ENCODE data around the gene LIPJ.

LIPJ gene

DNA sequence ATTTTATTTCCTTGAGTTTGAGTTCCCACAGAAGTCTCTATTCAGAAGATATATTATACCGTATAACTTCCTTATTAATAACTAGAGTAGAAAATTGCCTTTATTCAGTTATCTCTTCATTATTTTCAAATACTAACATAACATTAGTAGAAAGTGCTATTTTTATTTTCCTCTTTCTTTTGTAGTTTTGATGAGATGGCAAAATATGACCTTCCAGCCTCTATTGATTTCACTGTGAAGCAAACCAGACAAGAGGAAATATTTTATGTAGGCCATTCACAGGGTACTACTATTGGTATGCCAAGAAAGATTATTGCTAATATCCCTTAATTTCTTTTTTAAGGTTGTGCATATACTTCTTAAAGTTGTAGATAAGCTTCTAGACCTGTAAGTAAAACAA, 7.9 kb downstream of the LIPJ start:
- DNase-seq (ENCODE audit: low spot score), result no peak

DNA sequence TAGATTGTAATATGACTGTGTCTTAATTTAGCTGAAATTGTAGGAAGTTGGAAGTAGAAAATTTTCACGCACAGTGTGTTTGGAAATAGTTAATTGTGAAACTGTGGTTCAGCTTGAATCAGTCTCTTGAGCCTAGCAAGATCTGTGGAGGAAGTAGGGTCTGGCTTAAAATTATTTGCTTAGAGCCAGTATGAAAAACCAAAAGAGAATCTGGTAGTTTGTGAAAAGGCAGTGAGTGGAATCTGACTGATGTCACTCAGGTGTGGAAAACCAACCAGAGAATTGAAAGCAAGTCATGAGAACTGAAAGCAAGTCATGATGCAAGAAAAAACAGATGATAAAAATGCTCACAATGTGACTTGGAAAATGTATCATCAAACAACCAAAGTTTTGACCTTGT, 11.5 kb downstream of the LIPJ start:
- DNase-seq (ENCODE audit: low spot score), result no peak

DNA sequence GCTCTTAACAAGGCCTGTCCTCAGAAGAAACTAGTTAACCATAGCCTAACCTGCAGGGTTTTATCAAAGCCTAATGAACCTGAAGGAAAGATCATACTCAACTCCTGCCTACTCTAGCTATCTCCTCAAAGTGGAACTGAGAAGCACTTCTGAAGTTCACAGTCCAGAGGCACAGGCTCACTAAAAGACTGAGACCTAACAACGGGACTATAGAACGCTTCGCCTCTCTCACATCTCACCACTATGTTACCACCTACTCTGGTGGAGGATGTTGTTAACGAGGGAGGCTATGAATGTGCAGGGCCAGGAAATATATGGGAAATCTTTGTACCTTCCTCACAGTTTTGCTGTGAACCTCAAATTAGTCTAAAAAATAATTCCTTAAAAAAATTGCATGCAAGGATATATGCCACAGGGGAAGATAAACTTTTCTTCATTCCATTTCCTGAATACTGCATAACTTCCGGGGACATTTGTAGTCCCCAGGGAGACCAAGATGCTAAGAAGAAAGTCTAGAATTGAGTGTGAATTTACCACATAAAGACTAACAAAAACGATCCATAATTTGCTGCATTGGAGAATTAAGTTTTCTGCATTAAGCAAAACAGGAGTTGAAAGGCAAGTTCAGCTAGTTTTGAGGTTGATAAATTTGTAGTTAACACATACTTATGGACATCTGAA, 21.6 kb downstream of the LIPJ start:
- no peak for DNase-seq (ENCODE audit: low spot score)

DNA sequence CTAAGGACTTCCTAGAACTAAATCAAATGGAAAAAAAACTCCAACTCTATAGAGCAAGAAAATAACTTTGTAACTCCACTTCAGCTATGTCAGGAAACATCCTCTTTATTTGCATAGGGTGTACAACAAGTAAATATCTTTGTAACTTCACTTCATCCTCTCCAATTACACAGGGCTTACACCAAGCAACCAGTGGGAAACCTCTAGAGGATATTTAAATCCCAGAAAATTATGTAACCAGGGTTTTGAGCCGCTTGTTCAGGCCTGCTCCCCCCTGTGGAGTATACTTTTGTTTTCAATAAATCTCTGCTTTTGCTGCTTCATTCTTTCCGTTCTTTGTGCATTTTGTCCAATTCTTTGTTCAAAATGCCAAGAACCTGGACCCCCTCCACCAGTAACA, 22.2 kb downstream of the LIPJ start:
- DNase-seq (ENCODE audit: low spot score), result no peak

DNA sequence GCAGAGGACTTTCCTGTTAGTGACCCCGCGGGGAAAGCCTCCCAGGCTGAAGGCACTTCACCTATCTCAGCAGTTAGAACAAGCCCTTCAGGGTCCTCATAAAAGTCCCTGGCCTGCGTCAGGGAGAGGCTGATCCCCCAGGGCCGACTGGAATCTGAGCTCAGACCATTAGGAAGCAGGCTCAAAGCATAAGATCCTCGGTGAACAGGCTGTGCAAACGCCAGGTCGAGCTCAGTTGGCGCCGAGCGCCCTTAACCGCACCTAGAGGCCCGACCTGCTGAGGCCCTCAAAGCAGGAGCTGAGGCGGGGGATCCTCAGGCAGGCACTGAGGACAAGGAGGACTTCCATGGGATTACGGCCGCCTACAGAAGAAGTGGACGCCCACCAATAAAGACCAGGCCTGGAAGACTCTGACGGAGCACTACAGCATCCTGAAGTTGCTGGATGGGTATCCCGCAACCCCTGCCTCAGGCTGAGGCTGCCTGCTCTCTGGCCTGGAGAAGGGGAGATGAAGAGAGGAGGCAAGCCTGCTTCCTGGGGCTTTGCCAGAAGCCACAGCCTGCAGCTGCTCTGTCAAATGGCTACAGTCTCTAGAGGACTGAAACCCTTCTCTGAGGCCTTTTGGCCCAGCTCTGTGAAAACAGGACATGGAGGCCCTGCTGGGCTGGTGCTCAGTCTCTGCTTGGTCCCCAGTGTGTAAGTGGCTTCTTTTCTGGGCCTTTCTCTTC, 29.9 kb downstream of the LIPJ start:
- peak; percentile 7 for DNase-seq (ENCODE audit: low spot score)

DNA sequence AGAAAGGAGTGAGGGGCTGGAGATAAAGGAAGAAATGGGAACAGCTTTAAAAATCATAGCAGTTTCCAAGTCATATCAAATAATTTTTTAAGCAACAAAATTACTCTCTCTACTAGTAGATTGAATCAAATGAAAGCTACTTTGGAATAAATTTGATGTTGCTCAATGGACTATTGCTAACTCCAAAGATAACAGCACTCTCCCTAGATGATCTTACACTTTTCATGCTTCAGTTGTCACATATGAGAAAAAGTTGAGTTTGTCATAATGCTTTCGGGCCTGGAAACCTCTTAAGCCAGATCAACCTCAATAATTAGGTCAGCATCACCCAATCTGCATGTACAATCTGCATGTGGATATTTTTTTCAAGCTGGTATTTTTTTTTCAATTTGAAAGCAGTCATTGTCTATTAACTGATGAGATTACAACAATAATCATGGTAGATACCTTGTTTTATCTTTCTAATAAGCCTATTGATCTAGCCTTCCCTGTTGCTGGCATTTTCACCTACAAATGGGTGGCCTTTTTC, 31.3 kb downstream of the LIPJ start:
- no peak for DNase-seq (ENCODE audit: low spot score)

DNA sequence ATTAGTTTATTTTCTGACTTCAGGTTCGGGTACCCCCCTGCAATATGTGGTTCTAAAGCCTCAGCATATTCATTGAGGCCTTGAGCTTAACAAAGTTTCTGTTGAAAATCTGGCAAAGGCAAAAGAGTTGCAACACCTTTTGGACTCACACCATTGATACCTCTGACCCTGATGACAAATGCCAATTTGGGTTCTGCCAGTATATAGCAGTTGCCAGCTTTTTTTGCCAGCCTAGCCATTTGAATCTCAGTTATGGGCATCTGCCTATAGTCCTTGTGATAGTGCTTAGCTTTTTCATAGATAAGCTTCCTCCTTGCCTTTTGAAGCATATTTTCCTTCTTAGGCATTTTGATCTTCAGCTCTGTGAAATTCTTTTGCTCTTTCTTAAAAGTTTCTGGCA, 31.9 kb downstream of the LIPJ start:
- DNase-seq (ENCODE audit: low spot score), result no peak

DNA sequence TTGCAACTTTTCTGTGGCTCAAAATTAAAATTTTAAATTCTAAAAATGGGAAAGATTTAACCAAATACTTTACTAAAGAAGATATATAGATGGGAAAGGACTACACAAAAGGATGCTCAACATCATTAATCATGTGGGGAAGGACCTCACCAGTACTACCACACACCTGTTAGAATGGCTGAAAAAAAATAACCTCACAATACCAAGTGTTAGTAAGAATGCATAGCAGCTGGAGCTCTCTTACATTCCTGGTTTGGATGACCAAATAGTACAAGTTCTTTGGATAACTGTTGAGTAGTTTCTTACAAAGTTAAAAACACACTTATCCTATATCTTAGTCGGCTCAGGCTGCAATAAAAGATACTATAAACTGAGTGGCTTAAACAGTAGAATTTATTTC, 33.9 kb downstream of the LIPJ start:
- no peak for DNase-seq (ENCODE audit: low spot score)

DNA sequence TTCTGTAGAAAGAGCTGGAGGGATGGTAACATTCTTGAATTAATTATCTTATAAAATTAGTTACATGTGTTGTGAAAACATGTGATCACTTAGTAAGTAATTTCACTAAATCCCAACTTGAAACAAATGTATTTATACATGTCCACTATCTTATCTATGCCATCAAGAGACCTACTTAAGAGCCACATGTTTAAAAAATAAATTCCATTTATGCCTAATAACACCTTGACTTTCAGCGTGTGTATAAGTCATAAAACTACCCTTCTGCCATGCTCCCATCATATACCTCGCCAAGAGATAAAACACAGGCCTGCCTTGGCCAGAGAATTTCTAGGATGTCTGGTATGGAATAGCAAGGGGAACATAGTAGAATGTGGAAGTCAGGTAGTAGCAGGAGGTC, 37.3 kb downstream of the LIPJ start:
- DNase-seq (ENCODE audit: low spot score), result no peak

DNA sequence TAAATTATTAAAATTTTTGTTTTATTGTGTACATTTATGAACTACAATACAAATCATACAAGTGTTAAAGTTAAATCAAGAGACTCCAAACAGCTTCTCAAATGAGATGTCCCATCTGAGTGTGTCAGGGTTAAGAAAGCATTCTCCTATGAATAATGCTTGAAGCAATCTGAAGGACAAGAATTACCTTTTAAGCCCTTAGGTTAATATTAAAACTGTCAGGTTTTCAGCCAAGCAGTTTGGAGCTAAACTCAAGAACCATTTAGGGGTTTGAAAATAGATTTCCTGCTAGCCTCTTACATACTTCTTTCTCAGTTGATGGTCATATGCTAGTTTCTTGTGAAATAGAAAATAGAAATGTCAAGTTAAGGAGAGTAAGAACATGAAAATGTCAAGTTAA, 38.3 kb downstream of the LIPJ start:
- DNase-seq (ENCODE audit: low spot score), result no peak

DNA sequence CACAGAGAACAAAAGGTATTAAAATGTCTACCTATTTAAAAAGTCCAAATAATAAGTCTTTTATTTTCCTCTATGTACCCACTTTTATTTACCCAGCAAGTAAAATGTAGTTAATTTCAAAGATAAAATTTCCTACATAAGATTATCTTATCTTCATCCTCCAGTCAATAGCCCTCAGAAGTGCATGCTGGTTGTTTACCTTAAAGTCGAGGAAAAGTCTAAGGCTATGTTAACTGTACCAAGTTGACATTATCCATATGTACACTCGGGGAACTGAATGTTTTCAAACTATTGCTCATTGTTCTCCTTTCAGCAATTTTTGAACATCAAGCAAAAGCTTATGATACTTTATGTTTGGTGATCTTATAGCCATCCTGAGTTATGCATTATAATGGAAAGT, 53.6 kb downstream of the LIPJ start:
- no peak for DNase-seq (ENCODE audit: low spot score)

DNA sequence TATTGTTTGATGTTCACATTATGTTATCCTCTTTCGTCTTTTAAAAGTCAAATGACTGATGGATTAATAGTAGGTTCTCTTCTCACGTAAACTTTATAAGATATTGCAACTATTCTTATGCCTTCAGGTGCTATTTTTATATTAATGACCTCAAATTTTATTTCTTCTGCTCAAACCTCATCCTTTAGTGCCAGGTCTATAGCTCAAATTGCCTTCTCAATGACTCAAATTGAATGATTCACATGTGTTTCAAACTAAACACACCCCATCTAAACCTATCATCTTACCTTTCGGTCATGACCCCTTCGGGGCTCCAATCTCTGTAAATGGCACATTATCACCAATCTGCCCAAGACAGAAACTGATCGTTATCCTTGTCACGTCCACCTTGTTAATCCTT, 55.6 kb downstream of the LIPJ start:
- no peak for DNase-seq (ENCODE audit: low spot score)

DNA sequence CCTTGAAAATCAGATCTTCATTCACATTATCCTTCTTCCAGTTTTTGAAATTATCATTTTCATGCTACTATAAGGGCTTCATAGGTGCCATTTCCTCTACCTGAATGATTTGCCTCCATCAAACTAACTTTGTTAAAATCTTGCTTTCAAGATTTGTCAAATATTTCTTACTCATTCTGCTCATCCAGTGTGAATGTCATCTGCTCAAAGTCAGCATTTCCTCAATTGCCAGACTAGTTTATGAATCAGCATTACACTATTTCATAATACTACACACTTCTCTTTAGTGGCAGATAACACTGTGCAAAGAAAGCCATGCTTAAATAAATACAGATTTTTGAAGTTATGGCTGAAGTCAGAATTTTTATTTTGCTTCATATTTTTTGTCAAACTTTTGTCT, 56.4 kb downstream of the LIPJ start:
- DNase-seq (ENCODE audit: low spot score), result no peak

DNA sequence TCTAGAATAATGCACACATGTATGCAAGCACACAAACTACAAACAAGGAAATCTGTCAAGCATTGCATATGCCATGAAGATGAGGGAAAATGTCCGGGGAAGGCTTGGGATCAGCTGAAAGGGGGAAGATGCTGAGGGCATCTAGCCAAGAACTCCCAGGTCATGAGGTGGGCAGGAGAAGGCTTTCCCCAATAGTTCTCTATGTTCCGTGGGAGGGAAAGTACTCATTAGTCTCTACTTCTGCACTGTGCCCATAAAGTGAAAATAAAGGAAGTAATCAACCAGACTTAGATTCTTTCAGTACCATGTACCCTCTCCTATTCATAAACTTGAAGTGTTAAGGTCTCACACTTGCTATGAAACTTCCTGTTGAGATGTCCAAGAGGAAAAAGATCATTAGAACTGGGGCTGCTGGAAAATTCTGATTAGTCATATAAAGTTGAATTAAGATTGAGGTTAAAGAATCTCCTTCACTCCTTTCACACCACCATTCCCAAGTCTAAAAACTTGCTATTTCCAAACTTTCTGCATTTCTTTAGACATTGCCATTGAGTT, 60.6 kb downstream of the LIPJ start:
- DNase-seq (ENCODE audit: low spot score), result no peak

DNA sequence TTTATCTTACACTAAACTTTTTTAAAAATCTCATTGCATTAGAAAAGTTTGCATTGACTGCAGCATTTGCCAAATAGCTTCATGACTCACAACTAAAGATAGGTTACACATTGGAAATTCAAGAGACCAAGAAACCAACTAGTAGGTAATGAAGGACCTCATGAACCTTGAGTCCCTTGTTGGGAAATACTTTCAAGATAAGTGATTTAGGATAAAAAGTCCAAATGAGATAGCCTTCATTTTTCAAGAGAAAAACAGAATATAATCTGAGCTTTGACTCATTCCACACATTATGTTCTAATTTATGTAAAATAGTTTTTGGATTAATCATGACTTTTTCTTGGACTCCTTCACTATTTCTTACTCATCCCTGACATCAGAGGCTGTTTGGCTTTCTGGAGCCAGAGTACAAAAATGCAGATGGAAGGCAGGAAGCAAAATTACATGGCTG, 64.6 kb downstream of the LIPJ start:
- DNase-seq (ENCODE audit: low spot score), result no peak

DNA sequence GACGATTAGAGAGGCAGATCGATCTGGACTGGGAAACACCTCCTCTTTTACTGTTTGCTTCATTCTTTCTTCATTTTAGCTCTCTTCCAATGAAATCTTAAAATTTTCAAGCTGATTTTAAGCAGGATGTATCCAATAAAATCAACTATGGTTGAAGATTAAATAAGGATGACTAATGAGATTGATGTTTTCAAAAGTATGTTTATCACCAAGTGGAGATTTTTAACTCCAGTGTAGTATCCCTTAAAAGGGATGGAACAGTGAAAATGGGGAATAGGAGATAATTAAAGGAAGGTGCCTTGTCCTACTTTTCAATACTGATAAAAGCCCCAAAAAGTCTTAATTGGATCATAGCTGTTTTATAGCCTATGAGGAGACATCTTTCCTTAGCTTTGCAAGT, 66.1 kb downstream of the LIPJ start:
- DNase-seq (ENCODE audit: low spot score), result no peak
